ENCODE results near the gene STARD9.

STARD9 gene

GRCh38 chr15:42710662-42711061, 135.3 kb downstream of the STARD9 start:
- Histone ChIP-seq H2AFZ (ENCODE audit: insufficient read depth, low read length, poor library complexity) (no peak overlapping the region), H2AK5ac (ENCODE audit: low read length) (no peak overlapping the region), H2BK120ac (ENCODE audit: insufficient read depth, low read length, poor library complexity) (no peak overlapping the region), H3K9me3 (ENCODE audit: insufficient read depth, low read depth, low read length) (no peaks in the 10 kb centered on the region), H3K4ac (ENCODE audit: low read depth, low read length) (no peak overlapping the region), H4K91ac (ENCODE audit: low read depth, low read length) (no peak overlapping the region), H4K12ac (ENCODE audit: low read depth, low read length) (no peak overlapping the region), H3K4me1 (ENCODE audit: control insufficient read depth in 1 of 2, insufficient read depth in 2 of 2, low read length in 2 of 2) (no peaks in the 10 kb centered on the region), H3K79me1 (ENCODE audit: low read length) (no peaks in the 10 kb centered on the region), H4K8ac (ENCODE audit: low read depth, low read length) (no peak overlapping the region), H3K18ac (ENCODE audit: low read length) (no peak overlapping the region), H3K9ac (ENCODE audit: low read length) (no peak overlapping the region), H3K4me2 (ENCODE audit: low read length) (no peak overlapping the region), H3K27ac (ENCODE audit: low read depth, low read length) (no peak overlapping the region), H3K23ac (ENCODE audit: low read length) (no peak overlapping the region), H2BK5ac (ENCODE audit: low read depth, low read length, poor library complexity) (no peak overlapping the region), H3K36me3 (ENCODE audit: control insufficient read depth in 1 of 2, insufficient read depth in 2 of 2, low read length in 2 of 2) (no peaks in the 10 kb centered on the region), H3K27me3 (ENCODE audit: insufficient read depth, low read length) (no peaks in the 10 kb centered on the region), H3K79me2 (ENCODE audit: control insufficient read depth, insufficient read depth, low read length, poor library complexity) (no peaks in the 10 kb centered on the region), H3K4me3 (ENCODE audit: low read depth, low read length) (no peak overlapping the region), H2BK12ac (ENCODE audit: low read length) (no peak overlapping the region), H3K14ac (ENCODE audit: low read length) (no peak overlapping the region)
- DNase-seq, result peak in 1 of 2 donors; percentile 7
- no CpG with 5 or more reads among the region's 2 CpGs for WGBS (ENCODE audit: extremely low coverage, insufficient coverage, insufficient read length)

- no CpG with 5 or more reads among the region's 3 CpGs for WGBS (ENCODE audit: extremely low coverage, insufficient coverage, insufficient read length)
- no peaks in the 10 kb centered on the region for H3K79me2 ChIP-seq (ENCODE audit: control insufficient read depth, insufficient read depth, low read length, poor library complexity)
- H2BK12ac ChIP-seq (ENCODE audit: low read length), result no peak overlapping the region
These were observed 136.3 kb downstream of the STARD9 start for GRCh38 chr15:42711746-42712145.

GRCh38 chr15:42712584-42712983, 137.2 kb downstream of the STARD9 start:
- no peaks in the 10 kb centered on the region for H3K4me1 ChIP-seq (ENCODE audit: control insufficient read depth in 1 of 2, insufficient read depth in 2 of 2, low read length in 2 of 2)
- no peaks in the 10 kb centered on the region for H3K79me2 ChIP-seq (ENCODE audit: control insufficient read depth, insufficient read depth, low read length, poor library complexity)
- H3K27ac ChIP-seq (ENCODE audit: low read depth, low read length), result no peak overlapping the region
- no peak overlapping the region for H3K9ac ChIP-seq (ENCODE audit: low read length)
- no peak overlapping the region for H3K4ac ChIP-seq (ENCODE audit: low read depth, low read length)
- no peak overlapping the region for H3K14ac ChIP-seq (ENCODE audit: low read length)
- no peak overlapping the region for H3K4me3 ChIP-seq (ENCODE audit: low read depth, low read length)
- H4K91ac ChIP-seq (ENCODE audit: low read depth, low read length), result no peak overlapping the region
- H3K79me1 ChIP-seq (ENCODE audit: low read length), result no peaks in the 10 kb centered on the region
- no peak for DNase-seq
- H3K23ac ChIP-seq (ENCODE audit: low read length), result no peak overlapping the region
- H3K4me2 ChIP-seq (ENCODE audit: low read length), result no peak overlapping the region
- no CpG with 5 or more reads among the region's 4 CpGs for WGBS (ENCODE audit: extremely low coverage, insufficient coverage, insufficient read length)
- no peak overlapping the region for H2BK5ac ChIP-seq (ENCODE audit: low read depth, low read length, poor library complexity)
- no peak overlapping the region for H2BK120ac ChIP-seq (ENCODE audit: insufficient read depth, low read length, poor library complexity)
- no peak overlapping the region for H4K12ac ChIP-seq (ENCODE audit: low read depth, low read length)
- no peak overlapping the region for H4K8ac ChIP-seq (ENCODE audit: low read depth, low read length)
- no peak overlapping the region for H2AFZ ChIP-seq (ENCODE audit: insufficient read depth, low read length, poor library complexity)
- H2AK5ac ChIP-seq (ENCODE audit: low read length), result no peak overlapping the region
- peaks cover 2% of the 10 kb centered on the region for H3K9me3 ChIP-seq (ENCODE audit: insufficient read depth, low read depth, low read length)
- H3K36me3 ChIP-seq (ENCODE audit: control insufficient read depth in 1 of 2, insufficient read depth in 2 of 2, low read length in 2 of 2), result no peaks in the 10 kb centered on the region
- H3K18ac ChIP-seq (ENCODE audit: low read length), result no peak overlapping the region
- no peaks in the 10 kb centered on the region for H3K27me3 ChIP-seq (ENCODE audit: insufficient read depth, low read length)
- no peak overlapping the region for H2BK12ac ChIP-seq (ENCODE audit: low read length)

More at GRCh38 chr15:42711746-42712145, 136.3 kb downstream of the STARD9 start:
- H2AFZ ChIP-seq (ENCODE audit: insufficient read depth, low read length, poor library complexity), result no peak overlapping the region
- no peak overlapping the region for H3K4me3 ChIP-seq (ENCODE audit: low read depth, low read length)
- H3K9ac ChIP-seq (ENCODE audit: low read length), result no peak overlapping the region
- no peak overlapping the region for H3K4me2 ChIP-seq (ENCODE audit: low read length)
- H4K91ac ChIP-seq (ENCODE audit: low read depth, low read length), result no peak overlapping the region
- no peak overlapping the region for H4K12ac ChIP-seq (ENCODE audit: low read depth, low read length)
- H3K4ac ChIP-seq (ENCODE audit: low read depth, low read length), result no peak overlapping the region
- no peak overlapping the region for H2BK120ac ChIP-seq (ENCODE audit: insufficient read depth, low read length, poor library complexity)
- no peaks in the 10 kb centered on the region for H3K4me1 ChIP-seq (ENCODE audit: control insufficient read depth in 1 of 2, insufficient read depth in 2 of 2, low read length in 2 of 2)
- no peak overlapping the region for H2AK5ac ChIP-seq (ENCODE audit: low read length)
- no peak overlapping the region for H3K18ac ChIP-seq (ENCODE audit: low read length)
- H3K14ac ChIP-seq (ENCODE audit: low read length), result no peak overlapping the region
- no peaks in the 10 kb centered on the region for H3K27me3 ChIP-seq (ENCODE audit: insufficient read depth, low read length)
- H3K9me3 ChIP-seq (ENCODE audit: insufficient read depth, low read depth, low read length), result peaks cover 2% of the 10 kb centered on the region
- no peak overlapping the region for H2BK5ac ChIP-seq (ENCODE audit: low read depth, low read length, poor library complexity)
- H3K23ac ChIP-seq (ENCODE audit: low read length), result no peak overlapping the region
- no peak overlapping the region for H3K27ac ChIP-seq (ENCODE audit: low read depth, low read length)
- no peak overlapping the region for H4K8ac ChIP-seq (ENCODE audit: low read depth, low read length)
- H3K36me3 ChIP-seq (ENCODE audit: control insufficient read depth in 1 of 2, insufficient read depth in 2 of 2, low read length in 2 of 2), result no peaks in the 10 kb centered on the region
- no peak for DNase-seq
- H3K79me1 ChIP-seq (ENCODE audit: low read length), result no peaks in the 10 kb centered on the region

- Histone ChIP-seq H3K79me2 (ENCODE audit: control insufficient read depth, insufficient read depth, low read length, poor library complexity) (no peaks in the 10 kb centered on the region), H3K36me3 (ENCODE audit: control insufficient read depth in 1 of 2, insufficient read depth in 2 of 2, low read length in 2 of 2) (peaks cover 0 to 5% of the 10 kb centered on the region in 2 experiments), H3K4me2 (ENCODE audit: low read length) (no peak overlapping the region), H3K14ac (ENCODE audit: low read length) (no peak overlapping the region), H3K9me3 (ENCODE audit: insufficient read depth, low read depth, low read length) (peaks cover 2% of the 10 kb centered on the region), H4K8ac (ENCODE audit: low read depth, low read length) (no peak overlapping the region), H3K18ac (ENCODE audit: low read length) (no peak overlapping the region), H2AFZ (ENCODE audit: insufficient read depth, low read length, poor library complexity) (no peak overlapping the region), H3K4ac (ENCODE audit: low read depth, low read length) (no peak overlapping the region), H4K12ac (ENCODE audit: low read depth, low read length) (no peak overlapping the region), H3K23ac (ENCODE audit: low read length) (no peak overlapping the region), H3K79me1 (ENCODE audit: low read length) (no peaks in the 10 kb centered on the region), H3K27ac (ENCODE audit: low read depth, low read length) (no peak overlapping the region), H2BK5ac (ENCODE audit: low read depth, low read length, poor library complexity) (no peak overlapping the region), H2BK120ac (ENCODE audit: insufficient read depth, low read length, poor library complexity) (no peak overlapping the region), H4K91ac (ENCODE audit: low read depth, low read length) (no peak overlapping the region), H3K9ac (ENCODE audit: low read length) (no peak overlapping the region), H2BK12ac (ENCODE audit: low read length) (no peak overlapping the region), H2AK5ac (ENCODE audit: low read length) (no peak overlapping the region), H3K4me3 (ENCODE audit: low read depth, low read length) (no peak overlapping the region), H3K4me1 (ENCODE audit: control insufficient read depth in 1 of 2, insufficient read depth in 2 of 2, low read length in 2 of 2) (no peaks in the 10 kb centered on the region), H3K27me3 (ENCODE audit: insufficient read depth, low read length) (no peaks in the 10 kb centered on the region)
- WGBS (ENCODE audit: extremely low coverage, insufficient coverage, insufficient read length), result 100% methylated on average over 1 of the region's 5 CpGs
- no peak for DNase-seq
These were observed 140.7 kb downstream of the STARD9 start for GRCh38 chr15:42716125-42716524.
